ENCODE data around the gene CILP. TPM values are rescaled to one million over a fixed set of nuclear protein-coding genes. Genes with fewer than 3 reads are reported as not detected.

Gene CILP
- total and polyA plus RNA-seq, 7 donors: 0.92 to 205 (median 26.7) TPM

DNA sequence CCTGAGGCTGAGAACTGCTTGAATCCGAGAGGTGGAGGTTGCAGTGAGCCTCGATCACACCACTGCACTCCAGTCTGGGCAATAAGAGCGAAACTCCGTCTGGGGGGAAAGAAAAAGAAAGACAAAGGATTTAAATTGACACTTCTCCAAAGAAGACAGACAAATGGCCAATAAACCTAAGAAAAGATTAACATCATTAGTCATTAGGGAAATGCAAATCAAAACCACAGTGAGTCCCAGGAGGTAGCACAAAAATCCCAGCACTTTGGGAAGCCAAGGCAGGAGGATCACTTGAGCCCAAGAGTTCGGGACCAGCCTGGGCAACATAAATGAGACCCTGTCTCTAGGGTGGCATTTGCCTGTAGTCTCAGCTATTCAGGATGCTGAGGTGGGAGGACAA is 38.7 kb downstream of the CILP start:
- Histone ChIP-seq H3K36me3 (peaks cover 11 to 94% (median 34%) of the 10 kb centered on the region in 4 donors), H3K9me3 (no peaks in the 10 kb centered on the region), H3K4me3 (no peak overlapping the region), H3K27ac (no peak overlapping the region), H3K4me1 (no peaks in the 10 kb centered on the region), H3K27me3 (no peaks in the 10 kb centered on the region)
- TF ChIP-seq POLR2A (IDR thresholded peaks at IDR 0.05): no peak
- TF ChIP-seq, protein P1, sequence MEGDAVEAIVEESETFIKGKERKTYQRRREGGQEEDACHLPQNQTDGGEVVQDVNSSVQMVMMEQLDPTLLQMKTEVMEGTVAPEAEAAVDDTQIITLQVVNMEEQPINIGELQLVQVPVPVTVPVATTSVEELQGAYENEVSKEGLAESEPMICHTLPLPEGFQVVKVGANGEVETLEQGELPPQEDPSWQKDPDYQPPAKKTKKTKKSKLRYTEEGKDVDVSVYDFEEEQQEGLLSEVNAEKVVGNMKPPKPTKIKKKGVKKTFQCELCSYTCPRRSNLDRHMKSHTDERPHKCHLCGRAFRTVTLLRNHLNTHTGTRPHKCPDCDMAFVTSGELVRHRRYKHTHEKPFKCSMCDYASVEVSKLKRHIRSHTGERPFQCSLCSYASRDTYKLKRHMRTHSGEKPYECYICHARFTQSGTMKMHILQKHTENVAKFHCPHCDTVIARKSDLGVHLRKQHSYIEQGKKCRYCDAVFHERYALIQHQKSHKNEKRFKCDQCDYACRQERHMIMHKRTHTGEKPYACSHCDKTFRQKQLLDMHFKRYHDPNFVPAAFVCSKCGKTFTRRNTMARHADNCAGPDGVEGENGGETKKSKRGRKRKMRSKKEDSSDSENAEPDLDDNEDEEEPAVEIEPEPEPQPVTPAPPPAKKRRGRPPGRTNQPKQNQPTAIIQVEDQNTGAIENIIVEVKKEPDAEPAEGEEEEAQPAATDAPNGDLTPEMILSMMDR (IDR thresholded peaks at IDR 0.05): no peak
- TF ChIP-seq POLR2AphosphoS5 (IDR thresholded peaks at IDR 0.05): no peak
- TF ChIP-seq EP300 (IDR thresholded peaks at IDR 0.05): no peak
- intact Hi-C loops (cut with DNase I): no loop called here
- DNase-seq: no peak
- WGBS, 2 donors: 91 to 98% methylated on average over 5 of the region's 5 CpGs

DNA sequence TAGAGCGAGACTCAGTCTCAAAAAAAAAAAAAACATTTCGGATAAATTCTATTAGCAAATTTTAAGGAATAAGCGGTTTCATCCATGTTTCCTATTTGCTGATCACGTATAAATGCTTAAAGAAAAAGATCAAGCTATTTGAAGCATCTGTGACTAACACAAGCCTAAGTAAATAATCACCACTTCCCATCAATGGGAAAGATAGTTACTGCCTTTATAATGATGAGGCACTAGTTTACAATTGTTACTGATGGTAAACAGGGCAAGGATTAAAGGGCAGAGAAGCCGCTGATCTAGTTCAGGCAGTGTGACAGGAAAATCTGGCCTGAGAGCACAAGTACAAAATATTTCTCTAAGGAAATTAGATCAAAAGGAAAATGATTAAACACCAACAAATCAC is 39.8 kb downstream of the CILP start:
- WGBS, 2 donors: 94 to 95% methylated on average over 5 of the region's 5 CpGs
- H3K36me3 ChIP-seq: peaks cover 5 to 89% (median 31%) of the 10 kb centered on the region in 4 donors
- H3K27me3 ChIP-seq: no peaks in the 10 kb centered on the region
- no peaks in the 10 kb centered on the region for H3K9me3 ChIP-seq
- no peak overlapping the region for H3K27ac ChIP-seq
- intact Hi-C loops (cut with DNase I): no loop called here
- no peak overlapping the region for H3K4me3 ChIP-seq
- DNase-seq: no peak
- TF ChIP-seq POLR2A (IDR thresholded peaks at IDR 0.05) (no peak), POLR2AphosphoS5 (IDR thresholded peaks at IDR 0.05) (no peak), EP300 (IDR thresholded peaks at IDR 0.05) (no peak)
- TF ChIP-seq, protein P1 (IDR thresholded peaks at IDR 0.05): no peak
- H3K4me1 ChIP-seq: peaks cover 0 to 1% (median 0%) of the 10 kb centered on the region in 4 donors

DNA sequence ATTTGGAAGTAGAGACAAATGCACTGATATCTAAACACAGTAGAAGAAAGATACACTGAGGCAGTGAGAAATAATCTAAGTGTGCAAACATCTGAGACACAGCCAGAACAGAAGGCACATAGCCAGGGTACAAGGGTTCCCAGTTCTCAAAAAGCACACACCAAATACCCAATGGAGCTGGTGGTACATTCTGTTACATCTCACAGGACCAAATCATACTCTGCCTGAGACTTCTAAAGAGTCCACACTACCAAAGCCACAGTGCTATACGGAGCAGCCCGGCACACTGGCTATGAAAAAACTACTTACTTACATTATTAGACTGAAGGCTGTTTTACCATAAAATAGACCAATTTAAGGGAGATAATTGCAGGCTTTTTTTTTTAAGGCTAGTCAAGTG is 45.4 kb downstream of the CILP start:
- intact Hi-C loops (cut with DNase I): no loop called here
- no peak for DNase-seq
- peaks cover 6 to 85% (median 28%) of the 10 kb centered on the region in 4 donors for H3K36me3 ChIP-seq
- no peak overlapping the region for H3K4me3 ChIP-seq
- TF ChIP-seq, protein P1 (IDR thresholded peaks at IDR 0.05): no peak
- TF ChIP-seq POLR2AphosphoS5 (IDR thresholded peaks at IDR 0.05) (no peak), EP300 (IDR thresholded peaks at IDR 0.05) (no peak), POLR2A (IDR thresholded peaks at IDR 0.05) (no peak)
- H3K9me3 ChIP-seq: no peaks in the 10 kb centered on the region
- WGBS, 2 donors: 95 to 97% methylated on average over 2 of the region's 2 CpGs
- H3K27ac ChIP-seq: no peak overlapping the region
- H3K27me3 ChIP-seq: no peaks in the 10 kb centered on the region
- H3K4me1 ChIP-seq: peaks cover 0 to 22% (median 6%) of the 10 kb centered on the region in 4 donors

DNA sequence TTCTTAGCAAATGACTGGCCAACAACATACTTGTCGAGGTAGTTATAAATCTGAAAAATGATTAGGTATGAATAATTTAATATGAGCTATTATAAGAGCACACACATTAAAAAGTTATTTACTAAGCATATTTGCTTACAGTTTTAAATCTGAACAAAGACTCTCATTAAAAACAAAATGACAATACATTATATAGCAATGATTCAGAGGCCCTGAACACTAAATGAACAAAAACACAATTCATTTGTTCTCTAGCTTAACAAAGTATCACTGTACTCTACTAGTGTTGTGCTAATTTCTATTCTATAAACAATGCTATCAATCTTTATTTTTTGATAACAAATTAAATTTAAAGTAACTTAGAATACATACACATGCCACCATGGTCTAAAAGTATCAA is 47.1 kb downstream of the CILP start:
- no peak overlapping the region for H3K4me3 ChIP-seq
- no peak for TF ChIP-seq POLR2AphosphoS5 (IDR thresholded peaks at IDR 0.05)
- TF ChIP-seq POLR2A (IDR thresholded peaks at IDR 0.05): no peak
- no peak for TF ChIP-seq EP300 (IDR thresholded peaks at IDR 0.05)
- TF ChIP-seq, protein P1 (IDR thresholded peaks at IDR 0.05): no peak
- DNase-seq: no peak
- H3K4me1 ChIP-seq: peaks cover 0 to 22% (median 6%) of the 10 kb centered on the region in 4 donors
- H3K9me3 ChIP-seq: no peaks in the 10 kb centered on the region
- 82 to 86% methylated on average over 1 of the region's 1 CpG for WGBS, 2 donors
- intact Hi-C loops (cut with DNase I): no loop called here
- H3K36me3 ChIP-seq: peaks cover 6 to 78% (median 18%) of the 10 kb centered on the region in 4 donors
- no peak overlapping the region for H3K27ac ChIP-seq
- no peaks in the 10 kb centered on the region for H3K27me3 ChIP-seq

DNA sequence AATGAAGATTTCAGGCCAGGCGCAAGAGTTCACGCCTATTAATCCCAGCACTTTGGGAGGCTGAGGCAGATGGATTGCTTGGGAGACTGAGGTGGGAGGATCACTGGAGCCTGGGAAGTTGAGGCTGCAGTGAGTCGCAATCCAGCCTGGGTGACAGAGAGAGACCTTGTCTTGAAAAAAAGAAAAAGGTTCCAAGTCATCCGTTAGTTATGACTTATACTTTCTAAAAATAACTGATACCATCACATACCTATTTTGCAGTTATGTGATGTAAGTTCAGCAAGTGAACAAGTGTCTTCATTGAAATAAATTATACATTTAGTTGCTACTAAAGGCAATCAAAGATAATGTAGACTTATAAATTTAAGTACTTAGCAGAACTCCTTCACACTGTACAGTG is 48.2 kb downstream of the CILP start:
- no peak for DNase-seq
- WGBS, 2 donors: 88 to 90% methylated on average over 4 of the region's 4 CpGs
- no peaks in the 10 kb centered on the region for H3K27me3 ChIP-seq
- peaks cover 0 to 22% (median 6%) of the 10 kb centered on the region in 4 donors for H3K4me1 ChIP-seq
- no peak overlapping the region for H3K4me3 ChIP-seq
- intact Hi-C loops (cut with DNase I): no loop called here
- H3K9me3 ChIP-seq: no peaks in the 10 kb centered on the region
- H3K36me3 ChIP-seq: peaks cover 6 to 81% (median 23%) of the 10 kb centered on the region in 4 donors
- TF ChIP-seq POLR2AphosphoS5 (IDR thresholded peaks at IDR 0.05) (no peak), EP300 (IDR thresholded peaks at IDR 0.05) (no peak), POLR2A (IDR thresholded peaks at IDR 0.05) (no peak)
- TF ChIP-seq, protein P1 (IDR thresholded peaks at IDR 0.05): no peak
- no peak overlapping the region for H3K27ac ChIP-seq

All from sigmoid colon (tissue), 7 donors.